ENCODE results near the gene MTFR1L. TPM values are rescaled to one million over a fixed set of nuclear protein-coding genes. Genes with fewer than 3 reads are reported as not detected.

MTFR1L gene
- total RNA-seq, 1 experiment from 2014 or later: 28.9 TPM

DNA sequence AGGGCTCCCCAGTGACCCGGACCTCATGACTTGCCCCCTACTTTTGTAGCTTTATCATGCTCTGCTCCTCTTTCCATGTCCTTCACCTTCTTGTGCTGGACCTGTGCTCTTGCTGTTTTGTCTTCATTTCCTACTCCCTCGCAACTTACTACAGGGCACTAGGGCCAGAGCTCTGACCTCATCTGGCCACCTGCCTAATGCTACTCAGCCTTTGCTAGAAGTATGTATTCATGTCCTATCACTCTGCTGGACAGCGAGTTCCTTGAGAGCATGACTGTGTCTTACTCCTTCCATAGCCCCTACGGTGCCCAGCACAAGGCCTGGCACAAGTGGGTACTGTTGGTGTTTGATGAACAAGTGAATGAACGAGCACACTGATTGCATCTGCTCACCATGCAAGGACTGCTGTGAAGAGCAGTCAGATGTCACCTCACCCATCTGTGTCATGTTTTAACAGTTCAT, 1.9 kb downstream of the MTFR1L start:
- ChIA-PET CTCF (interaction anchor here (0.5 to 1.6 kb wide), 8 partner anchors 11 to 203 kb away, joined by 3 to 4 read pairs (median 3); no protein-coding TSS in a partner anchor), POLR2A (interaction anchor here (1.2 kb wide), 1 partner anchor 54 kb away, joined by 3 read pairs; the partner anchor contains the start of gene PAQR7)
- ATAC-seq: no peak
- peaks cover 35% of the 10 kb centered on the region for H3K4me1 Mint-ChIP-seq
- H3K36me3 Mint-ChIP-seq: peaks cover 2% of the 10 kb centered on the region; the same call in 1 of the 2 replicates
- DNase-seq (ENCODE audit: low spot score): no peak
- H3K27ac Mint-ChIP-seq: no peak overlapping the region
- H3K9me3 Mint-ChIP-seq: no peaks in the 10 kb centered on the region
- H3K4me3 Mint-ChIP-seq: peak overlapping the region; percentile 80
- H3K27me3 Mint-ChIP-seq (ENCODE audit: low read depth): peaks cover 10% of the 10 kb centered on the region
- no peak for TF ChIP-seq RORB (CRISPR knock-in tag; IDR thresholded peaks at IDR 0.05)
- TF ChIP-seq, protein P1, sequence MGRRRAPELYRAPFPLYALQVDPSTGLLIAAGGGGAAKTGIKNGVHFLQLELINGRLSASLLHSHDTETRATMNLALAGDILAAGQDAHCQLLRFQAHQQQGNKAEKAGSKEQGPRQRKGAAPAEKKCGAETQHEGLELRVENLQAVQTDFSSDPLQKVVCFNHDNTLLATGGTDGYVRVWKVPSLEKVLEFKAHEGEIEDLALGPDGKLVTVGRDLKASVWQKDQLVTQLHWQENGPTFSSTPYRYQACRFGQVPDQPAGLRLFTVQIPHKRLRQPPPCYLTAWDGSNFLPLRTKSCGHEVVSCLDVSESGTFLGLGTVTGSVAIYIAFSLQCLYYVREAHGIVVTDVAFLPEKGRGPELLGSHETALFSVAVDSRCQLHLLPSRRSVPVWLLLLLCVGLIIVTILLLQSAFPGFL (CRISPR knock-in tag; IDR thresholded peaks at IDR 0.05; ENCODE audit: borderline replicate concordance): no peak
- no peak for TF ChIP-seq ELF4 (CRISPR knock-in tag; IDR thresholded peaks at IDR 0.05; ENCODE audit: low read depth)
- TF ChIP-seq, protein P2, sequence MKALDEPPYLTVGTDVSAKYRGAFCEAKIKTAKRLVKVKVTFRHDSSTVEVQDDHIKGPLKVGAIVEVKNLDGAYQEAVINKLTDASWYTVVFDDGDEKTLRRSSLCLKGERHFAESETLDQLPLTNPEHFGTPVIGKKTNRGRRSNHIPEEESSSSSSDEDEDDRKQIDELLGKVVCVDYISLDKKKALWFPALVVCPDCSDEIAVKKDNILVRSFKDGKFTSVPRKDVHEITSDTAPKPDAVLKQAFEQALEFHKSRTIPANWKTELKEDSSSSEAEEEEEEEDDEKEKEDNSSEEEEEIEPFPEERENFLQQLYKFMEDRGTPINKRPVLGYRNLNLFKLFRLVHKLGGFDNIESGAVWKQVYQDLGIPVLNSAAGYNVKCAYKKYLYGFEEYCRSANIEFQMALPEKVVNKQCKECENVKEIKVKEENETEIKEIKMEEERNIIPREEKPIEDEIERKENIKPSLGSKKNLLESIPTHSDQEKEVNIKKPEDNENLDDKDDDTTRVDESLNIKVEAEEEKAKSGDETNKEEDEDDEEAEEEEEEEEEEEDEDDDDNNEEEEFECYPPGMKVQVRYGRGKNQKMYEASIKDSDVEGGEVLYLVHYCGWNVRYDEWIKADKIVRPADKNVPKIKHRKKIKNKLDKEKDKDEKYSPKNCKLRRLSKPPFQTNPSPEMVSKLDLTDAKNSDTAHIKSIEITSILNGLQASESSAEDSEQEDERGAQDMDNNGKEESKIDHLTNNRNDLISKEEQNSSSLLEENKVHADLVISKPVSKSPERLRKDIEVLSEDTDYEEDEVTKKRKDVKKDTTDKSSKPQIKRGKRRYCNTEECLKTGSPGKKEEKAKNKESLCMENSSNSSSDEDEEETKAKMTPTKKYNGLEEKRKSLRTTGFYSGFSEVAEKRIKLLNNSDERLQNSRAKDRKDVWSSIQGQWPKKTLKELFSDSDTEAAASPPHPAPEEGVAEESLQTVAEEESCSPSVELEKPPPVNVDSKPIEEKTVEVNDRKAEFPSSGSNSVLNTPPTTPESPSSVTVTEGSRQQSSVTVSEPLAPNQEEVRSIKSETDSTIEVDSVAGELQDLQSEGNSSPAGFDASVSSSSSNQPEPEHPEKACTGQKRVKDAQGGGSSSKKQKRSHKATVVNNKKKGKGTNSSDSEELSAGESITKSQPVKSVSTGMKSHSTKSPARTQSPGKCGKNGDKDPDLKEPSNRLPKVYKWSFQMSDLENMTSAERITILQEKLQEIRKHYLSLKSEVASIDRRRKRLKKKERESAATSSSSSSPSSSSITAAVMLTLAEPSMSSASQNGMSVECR (CRISPR knock-in tag; IDR thresholded peaks at IDR 0.05; ENCODE audit: borderline replicate concordance): no peak
- no peak for TF ChIP-seq MXD4 (CRISPR knock-in tag; IDR thresholded peaks at IDR 0.05; ENCODE audit: borderline replicate concordance)
- no peak for TF ChIP-seq ETV6 (CRISPR knock-in tag; IDR thresholded peaks at IDR 0.05)
- TF ChIP-seq, protein P3, sequence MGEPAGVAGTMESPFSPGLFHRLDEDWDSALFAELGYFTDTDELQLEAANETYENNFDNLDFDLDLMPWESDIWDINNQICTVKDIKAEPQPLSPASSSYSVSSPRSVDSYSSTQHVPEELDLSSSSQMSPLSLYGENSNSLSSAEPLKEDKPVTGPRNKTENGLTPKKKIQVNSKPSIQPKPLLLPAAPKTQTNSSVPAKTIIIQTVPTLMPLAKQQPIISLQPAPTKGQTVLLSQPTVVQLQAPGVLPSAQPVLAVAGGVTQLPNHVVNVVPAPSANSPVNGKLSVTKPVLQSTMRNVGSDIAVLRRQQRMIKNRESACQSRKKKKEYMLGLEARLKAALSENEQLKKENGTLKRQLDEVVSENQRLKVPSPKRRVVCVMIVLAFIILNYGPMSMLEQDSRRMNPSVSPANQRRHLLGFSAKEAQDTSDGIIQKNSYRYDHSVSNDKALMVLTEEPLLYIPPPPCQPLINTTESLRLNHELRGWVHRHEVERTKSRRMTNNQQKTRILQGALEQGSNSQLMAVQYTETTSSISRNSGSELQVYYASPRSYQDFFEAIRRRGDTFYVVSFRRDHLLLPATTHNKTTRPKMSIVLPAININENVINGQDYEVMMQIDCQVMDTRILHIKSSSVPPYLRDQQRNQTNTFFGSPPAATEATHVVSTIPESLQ (CRISPR knock-in tag; IDR thresholded peaks at IDR 0.05): no peak
- TF ChIP-seq E2F4 (CRISPR knock-in tag; IDR thresholded peaks at IDR 0.05; ENCODE audit: borderline replicate concordance, low read depth): no peak
- TF ChIP-seq OVOL2 (CRISPR knock-in tag; IDR thresholded peaks at IDR 0.05; ENCODE audit: borderline replicate concordance): no peak
- TF ChIP-seq AFF4 (CRISPR knock-in tag; IDR thresholded peaks at IDR 0.05; ENCODE audit: borderline replicate concordance): no peak
- no peak for TF ChIP-seq TEAD4 (CRISPR knock-in tag; IDR thresholded peaks at IDR 0.05)
- TF ChIP-seq ZNF425 (CRISPR knock-in tag; conservative IDR thresholded peaks at IDR 0.05): no peak
- TF ChIP-seq SMAD3 (CRISPR knock-in tag; IDR thresholded peaks at IDR 0.05; ENCODE audit: borderline replicate concordance): no peak
- no peak for TF ChIP-seq HMGA2 (CRISPR knock-in tag; IDR thresholded peaks at IDR 0.05)
- TF ChIP-seq FOXJ3 (CRISPR knock-in tag; IDR thresholded peaks at IDR 0.05; ENCODE audit: borderline replicate concordance): no peak
- TF ChIP-seq NFYB (CRISPR knock-in tag; conservative IDR thresholded peaks at IDR 0.05; ENCODE audit: low read depth): no peak
